HepG2 (cell line): ENCODE results near the gene GPATCH4.

Experiments used
- TOE1 ChIP-seq: sonication (generic); formaldehyde crosslinking; IDR thresholded peaks from 2 replicates; pipeline ENCODE4 v1.4.0; 2020; ENCODE audit warnings: mild to moderate bottlenecking, missing genetic modification reagents
- TF ChIP-seq, protein P1 (sequence below): sonication (generic); formaldehyde crosslinking; IDR thresholded peaks from 2 replicates; pipeline ENCODE4 v1.4.0; 2020; ENCODE audit warnings: missing genetic modification reagents

- no peak for TF ChIP-seq TOE1 (CRISPR knock-in tag)
- TF ChIP-seq, protein P1, sequence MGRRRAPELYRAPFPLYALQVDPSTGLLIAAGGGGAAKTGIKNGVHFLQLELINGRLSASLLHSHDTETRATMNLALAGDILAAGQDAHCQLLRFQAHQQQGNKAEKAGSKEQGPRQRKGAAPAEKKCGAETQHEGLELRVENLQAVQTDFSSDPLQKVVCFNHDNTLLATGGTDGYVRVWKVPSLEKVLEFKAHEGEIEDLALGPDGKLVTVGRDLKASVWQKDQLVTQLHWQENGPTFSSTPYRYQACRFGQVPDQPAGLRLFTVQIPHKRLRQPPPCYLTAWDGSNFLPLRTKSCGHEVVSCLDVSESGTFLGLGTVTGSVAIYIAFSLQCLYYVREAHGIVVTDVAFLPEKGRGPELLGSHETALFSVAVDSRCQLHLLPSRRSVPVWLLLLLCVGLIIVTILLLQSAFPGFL: no peak
Measured at GRCh38 chr1:156586323-156586722, 15.0 kb downstream of the GPATCH4 start.
